Astrocyte (in vitro differentiated cells and primary cell): Measurements from ENCODE around the gene ACYP2. TPM values are rescaled to one million over a fixed set of nuclear protein-coding genes. Genes with fewer than 3 reads are reported as not detected.
A peak's percentile ranks its signal among the peaks of the same experiment; 100 is the strongest.
"Not testable (repeated sequence)": the region's sequence is repeated elsewhere in the genome, so short reads cannot be mapped to it uniquely, and the experiment has no call there.

ENCODE experiments used
- DNase-seq: peaks from one replicate; pipeline ENCODE4 v3.0.0-alpha.2; 2010; ENCODE audit warnings: low read depth
- FAIRE-seq: peaks from 2 replicates; lab custom pipeline; 2011; peaks lifted over from hg19 to GRCh38; lab: Jason Lieb, UNC
- H2AFZ ChIP-seq: 2 replicates; pipeline ENCODE4 v1.6.0; 2012; ENCODE audit warnings: low read depth, low read length, inconsistent platforms
- H3K27ac ChIP-seq: 2 replicates; pipeline ENCODE4 v1.5.1; 2011; ENCODE audit warnings: low read depth, low read length, inconsistent platforms
- H3K27me3 ChIP-seq: 2 replicates; pipeline ENCODE4 v1.6.0; 2011; ENCODE audit warnings: low read length, inconsistent platforms; ENCODE audit not compliant: insufficient read depth
- H3K36me3 ChIP-seq: 2 replicates; pipeline ENCODE4 v1.5.1; 2011; ENCODE audit warnings: low read length, inconsistent platforms; ENCODE audit not compliant: insufficient read depth
- H3K4me1 ChIP-seq: 2 replicates; pipeline ENCODE4 v1.5.1; 2011; ENCODE audit warnings: low read length, inconsistent platforms; ENCODE audit not compliant: insufficient read depth
- H3K4me2 ChIP-seq: 2 replicates; pipeline ENCODE4 v1.6.0; 2012; ENCODE audit warnings: low read length, inconsistent platforms
- H3K4me3 ChIP-seq: 2 replicates; pipeline ENCODE4 v1.5.1; 2011; ENCODE audit warnings: low read depth, mild to moderate bottlenecking, low read length, inconsistent platforms; ENCODE audit not compliant: insufficient read depth
- H3K79me2 ChIP-seq: 2 replicates; pipeline ENCODE4 v1.6.0; 2012; ENCODE audit warnings: mild to moderate bottlenecking, low read length, inconsistent platforms; ENCODE audit not compliant: insufficient read depth
- H3K9ac ChIP-seq: 2 replicates; pipeline ENCODE4 v1.6.0; 2012; ENCODE audit warnings: mild to moderate bottlenecking, low read length, inconsistent platforms
- H3K9me3 ChIP-seq: 2 replicates; pipeline ENCODE4 v1.5.1; 2012; ENCODE audit warnings: low read depth, mild to moderate bottlenecking, low read length, inconsistent platforms; ENCODE audit not compliant: insufficient read depth
- H4K20me1 ChIP-seq: 2 replicates; pipeline ENCODE4 v1.6.0; 2012; ENCODE audit warnings: low read length, inconsistent platforms; ENCODE audit not compliant: insufficient read depth
- H3K27ac Mint-ChIP-seq: one replicate; pipeline ENCODE4 v1.8.0; 2021; ENCODE audit warnings: mild to moderate bottlenecking, mixed read lengths; ENCODE audit not compliant: unreplicated experiment
- H3K27me3 Mint-ChIP-seq: one replicate; pipeline ENCODE4 v1.8.0; 2021; ENCODE audit warnings: low read depth, mixed read lengths; ENCODE audit not compliant: unreplicated experiment
- H3K36me3 Mint-ChIP-seq: one replicate; pipeline ENCODE4 v1.8.0; 2021; ENCODE audit warnings: low read depth, mixed read lengths; ENCODE audit not compliant: unreplicated experiment
- H3K4me1 Mint-ChIP-seq: one replicate; pipeline ENCODE4 v1.8.0; 2021; ENCODE audit warnings: low read depth, mixed read lengths; ENCODE audit not compliant: unreplicated experiment
- H3K4me3 Mint-ChIP-seq: one replicate; pipeline ENCODE4 v1.8.0; 2021; ENCODE audit warnings: mild to moderate bottlenecking, moderate library complexity, mixed read lengths; ENCODE audit not compliant: unreplicated experiment
- H3K9me3 Mint-ChIP-seq: one replicate; pipeline ENCODE4 v1.8.0; 2021; ENCODE audit warnings: mild to moderate bottlenecking, mixed read lengths; ENCODE audit not compliant: unreplicated experiment
- CTCF ChIP-seq: IDR thresholded peaks from 2 replicates; pipeline ENCODE4 v1.5.1; 2011; ENCODE audit warnings: low read depth, mild to moderate bottlenecking, inconsistent platforms, low read length, moderate library complexity; ENCODE audit not compliant: insufficient read depth
- EZH2 ChIP-seq: IDR thresholded peaks from 2 replicates; pipeline ENCODE4 v1.6.1; 2012; ENCODE audit warnings: mild to moderate bottlenecking, low read length, inconsistent platforms; ENCODE audit not compliant: insufficient read depth
- total RNA-seq: library from RNA; stranded (reverse); gene quantifications from 2 replicates; pipeline ENCODE4 v1.2.1, GENCODE V29; 2021

ACYP2 gene
- total RNA-seq, 1 donor from 2014 or later: 6.8 TPM

GRCh38 chr2:54290356-54291025, 175.1 kb downstream of the ACYP2 start:
- Histone ChIP-seq H3K36me3 (no peaks in the 10 kb centered on the region), H3K4me3 (peak overlapping the region; percentile 38), H3K4me2 (peak overlapping the region; percentile 70), H3K27ac (no peak overlapping the region), H3K27me3 (peaks cover 11% of the 10 kb centered on the region), H3K9me3 (no peaks in the 10 kb centered on the region), H3K9ac (no peak overlapping the region), H2AFZ (no peak overlapping the region), H3K4me1 (no peaks in the 10 kb centered on the region), H3K79me2 (no peaks in the 10 kb centered on the region), H4K20me1 (no peaks in the 10 kb centered on the region)
- DNase-seq (no peak), FAIRE-seq (no peak)
- peaks cover 17% of the 10 kb centered on the region for H3K27me3 Mint-ChIP-seq
- H3K27ac Mint-ChIP-seq: no peak overlapping the region
- no peaks in the 10 kb centered on the region for H3K9me3 Mint-ChIP-seq
- no peak overlapping the region for H3K4me3 Mint-ChIP-seq
- H3K36me3 Mint-ChIP-seq: no peaks in the 10 kb centered on the region
- no peaks in the 10 kb centered on the region for H3K4me1 Mint-ChIP-seq
- TF ChIP-seq CTCF: no peak
- peak; percentile 24 for TF ChIP-seq EZH2

GRCh38 chr2:54294665-54295064, 179.2 kb downstream of the ACYP2 start:
- not testable (repeated sequence) for FAIRE-seq, H3K27ac Mint-ChIP-seq

GRCh38 chr2:54295911-54296310, 180.5 kb downstream of the ACYP2 start:
- H2AFZ ChIP-seq: no peak overlapping the region
- no peak overlapping the region for H3K27ac ChIP-seq
- H3K79me2 ChIP-seq: no peaks in the 10 kb centered on the region
- no peak overlapping the region for H3K4me3 Mint-ChIP-seq
- no peaks in the 10 kb centered on the region for H3K36me3 Mint-ChIP-seq
- H3K9ac ChIP-seq: no peak overlapping the region
- no peak overlapping the region for H3K4me3 ChIP-seq
- H4K20me1 ChIP-seq: no peaks in the 10 kb centered on the region
- TF ChIP-seq CTCF (no peak), EZH2 (no peak)
- no peak overlapping the region for H3K27ac Mint-ChIP-seq
- peaks cover 2% of the 10 kb centered on the region for H3K4me1 Mint-ChIP-seq
- H3K9me3 ChIP-seq: no peaks in the 10 kb centered on the region
- no peaks in the 10 kb centered on the region for H3K27me3 ChIP-seq
- peaks cover 11% of the 10 kb centered on the region for H3K27me3 Mint-ChIP-seq
- no peak for FAIRE-seq
- no peaks in the 10 kb centered on the region for H3K36me3 ChIP-seq
- H3K4me1 ChIP-seq: no peaks in the 10 kb centered on the region
- DNase-seq: no peak
- H3K9me3 Mint-ChIP-seq: peaks cover 2% of the 10 kb centered on the region
- no peak overlapping the region for H3K4me2 ChIP-seq

More at GRCh38 chr2:54294665-54295064, 179.2 kb downstream of the ACYP2 start:
- DNase-seq, H3K9ac ChIP-seq, H3K9me3 ChIP-seq, H3K4me2 ChIP-seq, H3K36me3 Mint-ChIP-seq, H3K79me2 ChIP-seq, H3K4me1 ChIP-seq, H3K27ac ChIP-seq, H4K20me1 ChIP-seq, H2AFZ ChIP-seq, H3K36me3 ChIP-seq, H3K27me3 ChIP-seq, H3K4me1 Mint-ChIP-seq, H3K4me3 ChIP-seq, H3K4me3 Mint-ChIP-seq, H3K9me3 Mint-ChIP-seq: not testable (repeated sequence)
- peaks cover 17% of the 10 kb centered on the region for H3K27me3 Mint-ChIP-seq
